Breast epithelium (tissue), 3 donors: ENCODE measurements around the gene RNASE11.

Experiments
- CTCF ChIP-seq, 3 donors: fragments of 450-650 bp; IDR thresholded peaks; one replicate each; pipeline ENCODE4 v1.5.1; 2016 to 2017; ENCODE audit warnings: antibody characterized with exemption in 3 of 3, mild to moderate bottlenecking in 3 of 3, moderate library complexity in 3 of 3
- POLR2A ChIP-seq: fragments of 450-650 bp; IDR thresholded peaks from one replicate; pipeline ENCODE4 v1.6.1; 2016; ENCODE audit warnings: antibody characterized with exemption, mild to moderate bottlenecking, moderate library complexity
- POLR2AphosphoS5 ChIP-seq, 3 donors: sonication (generic); formaldehyde crosslinking; IDR thresholded peaks; one replicate each; pipeline ENCODE4 v1.6.1; 2017; ENCODE audit warnings: antibody characterized with exemption in 3 of 3

GRCh38 chr14:20606902-20607242 is 19.1 kb upstream of the RNASE11 start:
- TF ChIP-seq CTCF (IDR thresholded peaks at IDR 0.05) (no peak), POLR2A (no peak), POLR2AphosphoS5 (IDR thresholded peaks at IDR 0.05) (no peak)
